IPS-18c (cell line): ENCODE results near the gene SNX12.

Source experiments
- H3K4me3 ChIP-seq: 2 replicates; pipeline ENCODE4 v1.7.0; 2013; ENCODE audit warnings: low read depth, mild to moderate bottlenecking, low read length, moderate library complexity; ENCODE audit not compliant: insufficient read depth
- H3K9me3 ChIP-seq: one replicate; pipeline ENCODE4 v1.6.1; 2013; ENCODE audit warnings: mild to moderate bottlenecking, low read length, moderate library complexity; ENCODE audit not compliant: control insufficient read depth, insufficient read depth

Gene SNX12

DNA sequence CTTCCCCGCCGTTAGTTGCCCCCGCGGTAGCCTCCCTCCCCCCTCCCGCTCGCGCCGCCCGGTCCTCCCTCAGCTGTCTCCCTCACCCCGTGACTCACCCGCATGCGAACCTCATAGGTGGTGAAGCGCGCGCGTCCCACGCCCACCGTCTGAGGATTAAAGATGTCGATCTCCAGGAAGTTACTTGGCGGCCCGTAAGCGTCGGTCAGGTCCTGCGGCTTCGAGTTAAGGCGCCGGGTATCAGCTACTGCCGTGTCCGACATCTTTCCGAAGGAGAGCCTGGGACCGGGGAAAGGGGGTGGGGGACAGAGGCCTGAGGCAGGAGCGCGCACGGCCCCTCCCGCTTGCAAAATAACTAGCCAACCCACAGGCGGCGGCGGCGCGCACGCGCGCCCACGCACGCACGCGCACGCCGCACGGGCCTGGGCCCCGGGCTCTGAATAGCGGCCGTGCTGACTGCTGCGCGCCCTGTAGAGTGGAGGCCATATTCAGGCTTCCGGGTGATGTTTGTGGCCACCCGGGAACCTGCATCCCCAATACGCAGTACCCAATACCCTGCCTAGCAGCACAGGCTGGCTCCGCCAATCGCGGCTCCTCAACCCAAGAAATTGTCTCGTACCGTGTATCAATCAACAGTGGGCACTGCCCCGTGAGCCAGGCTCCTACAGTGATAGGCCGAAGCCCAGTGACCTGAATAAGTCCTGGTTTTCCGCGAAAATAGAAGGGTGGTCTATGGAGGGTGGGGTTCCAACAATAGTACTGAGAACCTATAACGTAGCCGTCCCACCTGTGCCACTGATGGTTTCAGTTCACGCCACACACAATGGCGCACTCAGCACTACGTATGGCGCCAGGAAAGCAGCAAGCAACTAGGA lies at the start of gene SNX12:
Gene SNX12 (minus strand): TSS at position 291 of the 875 bp plus-strand sequence. CDS start 28 bp downstream, at position 263.
- Histone ChIP-seq H3K9me3 (no peaks in the 10 kb centered on the region), H3K4me3 (peak within 1 kb of the TSS; percentile 69)

DNA sequence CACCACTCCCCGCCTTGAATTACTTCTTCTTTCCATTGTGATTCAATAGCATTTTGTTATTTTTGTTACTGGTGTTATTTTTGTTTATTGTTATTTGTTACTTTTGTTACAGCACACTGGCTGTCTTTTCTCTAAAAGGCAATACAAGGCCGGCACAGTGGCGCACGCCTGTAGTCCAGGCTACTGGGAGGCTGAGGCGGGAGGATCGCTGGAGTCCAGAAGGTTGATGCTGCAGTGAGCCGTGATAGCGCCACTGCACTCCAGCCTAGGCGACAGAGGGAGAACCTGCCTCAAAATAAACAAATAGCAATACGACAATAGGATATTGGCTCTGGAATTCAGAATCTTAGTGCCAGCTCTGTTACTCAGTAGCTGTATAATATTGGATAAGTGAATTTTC lies 49.2 kb upstream of the SNX12 start:
- Histone ChIP-seq H3K9me3 (peaks cover 9% of the 10 kb centered on the region), H3K4me3 (no peak overlapping the region)

DNA sequence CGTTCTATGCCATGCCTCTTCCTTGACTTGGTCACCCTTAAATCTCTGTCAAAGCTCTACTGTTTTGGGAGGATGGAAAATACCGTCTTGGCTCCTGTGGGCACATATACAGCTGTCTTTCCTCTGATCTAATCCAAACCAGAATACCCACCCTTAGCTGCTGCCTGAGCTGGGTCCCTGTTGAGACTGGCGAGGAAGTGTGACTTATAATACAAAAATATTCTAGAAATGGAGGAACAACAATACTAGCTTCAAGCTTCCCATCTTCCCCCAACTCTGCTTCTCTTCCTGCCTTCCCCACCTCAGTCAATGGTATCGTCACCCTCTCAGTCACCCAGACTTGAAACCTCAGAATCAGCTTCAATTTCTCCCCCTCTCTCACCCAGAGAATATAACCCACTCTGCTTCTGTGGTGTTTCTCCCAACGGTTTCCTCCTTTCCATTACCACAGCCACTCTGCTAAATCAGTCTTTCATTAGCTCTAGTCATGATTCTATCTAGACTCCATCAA lies 43.8 kb upstream of the SNX12 start:
- no peak overlapping the region for H3K4me3 ChIP-seq
- H3K9me3 ChIP-seq = peaks cover 2% of the 10 kb centered on the region

DNA sequence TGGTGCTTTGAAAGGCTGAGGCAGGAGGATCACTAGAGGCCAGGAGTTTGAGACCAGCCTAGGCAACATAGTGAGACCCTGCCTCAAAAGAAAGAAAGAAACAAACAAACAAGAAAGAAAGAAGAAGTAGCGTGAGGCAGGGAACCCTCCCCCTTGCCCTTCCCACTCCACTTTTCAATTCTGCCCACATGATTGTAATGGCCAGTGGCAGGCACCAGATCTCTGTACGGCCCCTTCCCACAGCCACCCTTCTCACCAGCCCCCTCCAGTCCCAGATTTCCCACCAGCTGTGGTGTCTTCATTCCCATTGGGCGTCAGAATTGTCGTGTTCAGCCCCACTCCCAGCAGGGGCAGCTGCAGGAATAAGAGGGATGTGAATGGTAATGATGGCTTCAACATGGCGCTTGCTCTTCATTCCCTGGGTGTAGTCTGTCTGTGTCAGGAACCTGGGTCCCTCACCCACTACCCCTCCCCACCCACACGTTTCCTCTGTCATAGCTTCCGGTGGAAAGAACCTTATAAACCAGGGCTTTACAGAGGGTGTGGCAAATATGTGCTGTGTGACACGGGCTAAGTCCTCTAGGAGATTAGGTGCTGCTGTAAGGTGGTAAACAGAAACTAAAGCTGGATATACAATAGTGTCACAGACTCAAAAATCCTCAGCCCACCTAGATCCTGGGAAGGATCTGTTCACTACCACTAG lies 43.2 kb upstream of the SNX12 start, which contains the start of gene IL2RG:
Gene IL2RG (minus strand): TSS at position 437 of the 703 bp plus-strand sequence. CDS start 38 bp downstream, at position 399.
- Histone ChIP-seq H3K9me3 (peaks cover 2% of the 10 kb centered on the region), H3K4me3 (no peak within 1 kb of the TSS)

DNA sequence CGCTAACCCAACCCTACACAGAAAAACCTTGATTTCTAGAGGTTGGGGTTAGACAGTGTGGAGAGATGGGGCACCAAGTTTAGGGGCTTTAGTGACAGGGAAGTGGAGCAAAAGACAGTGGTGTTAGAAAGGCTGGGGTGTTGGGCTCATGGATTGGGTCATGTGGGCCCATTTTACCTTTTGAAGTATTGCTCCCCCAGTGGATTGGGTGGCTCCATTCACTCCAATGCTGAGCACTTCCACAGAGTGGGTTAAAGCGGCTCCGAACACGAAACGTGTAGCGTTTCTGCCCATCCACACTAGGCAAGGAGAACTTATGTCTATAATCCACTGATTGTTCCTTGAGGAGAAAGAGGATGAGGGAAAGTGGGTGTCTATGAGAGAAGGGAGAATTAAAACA lies 40.9 kb upstream of the SNX12 start:
- no peak overlapping the region for H3K4me3 ChIP-seq
- peaks cover 5% of the 10 kb centered on the region for H3K9me3 ChIP-seq

- peaks cover 2% of the 10 kb centered on the region for H3K9me3 ChIP-seq
- H3K4me3 ChIP-seq = no peak overlapping the region
Observed at GRCh38 chrX:71107762-71108360, 39.7 kb upstream of the SNX12 start.

DNA sequence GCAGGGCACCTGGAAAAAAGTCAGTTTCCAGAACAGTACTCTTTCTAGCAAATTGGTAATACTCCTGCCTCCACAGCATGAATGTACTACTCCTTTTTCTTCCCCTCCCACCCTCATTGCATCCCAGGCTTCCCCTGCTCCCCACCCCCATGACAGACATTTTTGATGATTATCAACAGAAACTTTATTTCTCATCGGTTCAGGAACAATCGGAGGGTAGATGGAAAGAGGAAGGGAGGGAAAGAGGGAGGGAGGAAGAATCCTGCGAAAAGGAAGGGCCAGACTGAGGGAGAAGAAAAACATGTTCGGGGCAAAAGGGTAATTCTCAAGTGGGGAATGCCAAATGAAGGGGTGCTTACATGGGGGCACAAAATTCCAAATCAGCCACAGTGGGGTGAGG lies 39.1 kb upstream of the SNX12 start:
- Histone ChIP-seq H3K9me3 (peaks cover 2% of the 10 kb centered on the region), H3K4me3 (no peak overlapping the region)

DNA sequence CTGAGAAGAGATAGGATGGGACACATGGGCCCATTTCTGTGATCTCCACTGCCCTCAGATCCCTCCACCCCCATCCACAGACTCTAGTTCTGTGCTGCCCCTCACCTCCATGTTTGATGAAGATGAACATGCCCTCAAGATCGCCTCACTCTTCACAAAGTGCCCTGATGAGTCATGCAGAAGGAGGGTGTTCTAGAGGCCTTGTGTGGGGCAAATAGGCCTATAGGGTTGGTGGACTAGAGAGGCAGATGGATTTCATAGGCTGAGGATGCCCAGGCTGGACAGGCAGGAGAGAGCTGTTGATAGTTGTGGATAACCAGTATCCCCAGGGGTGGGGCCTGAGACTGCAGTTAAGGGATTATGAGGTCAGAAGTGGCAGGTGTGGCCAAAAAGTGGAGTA lies 38.3 kb upstream of the SNX12 start, which contains the start of gene CXorf65:
Gene CXorf65 (minus strand): TSS at position 314 of the 400 bp plus-strand sequence. CDS start 184 bp downstream, at position 130.
- no peak within 1 kb of the TSS; the same call in 1 of the 2 replicates for H3K4me3 ChIP-seq
- peaks cover 5% of the 10 kb centered on the region for H3K9me3 ChIP-seq

DNA sequence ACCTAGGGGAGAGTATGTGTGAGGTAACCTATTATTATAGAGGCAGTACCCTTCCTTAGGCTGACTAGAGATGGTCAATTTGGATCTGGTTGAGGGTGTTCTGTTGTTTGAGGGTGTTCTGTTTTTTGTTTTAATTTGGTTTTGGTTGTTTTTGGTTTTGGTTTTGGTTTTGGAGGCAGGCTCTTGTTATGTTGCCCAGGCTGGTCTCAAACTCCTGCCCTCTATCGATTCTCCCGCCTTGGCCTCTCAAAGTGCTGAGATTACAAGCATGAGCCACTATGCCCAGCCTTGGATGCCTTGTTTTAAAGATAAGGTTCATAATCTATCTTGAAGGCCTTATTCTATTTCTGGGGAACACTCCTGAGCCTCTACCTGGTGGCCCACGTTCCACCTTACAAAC lies 37.5 kb upstream of the SNX12 start:
- no peak overlapping the region for H3K4me3 ChIP-seq
- H3K9me3 ChIP-seq = peaks cover 7% of the 10 kb centered on the region

DNA sequence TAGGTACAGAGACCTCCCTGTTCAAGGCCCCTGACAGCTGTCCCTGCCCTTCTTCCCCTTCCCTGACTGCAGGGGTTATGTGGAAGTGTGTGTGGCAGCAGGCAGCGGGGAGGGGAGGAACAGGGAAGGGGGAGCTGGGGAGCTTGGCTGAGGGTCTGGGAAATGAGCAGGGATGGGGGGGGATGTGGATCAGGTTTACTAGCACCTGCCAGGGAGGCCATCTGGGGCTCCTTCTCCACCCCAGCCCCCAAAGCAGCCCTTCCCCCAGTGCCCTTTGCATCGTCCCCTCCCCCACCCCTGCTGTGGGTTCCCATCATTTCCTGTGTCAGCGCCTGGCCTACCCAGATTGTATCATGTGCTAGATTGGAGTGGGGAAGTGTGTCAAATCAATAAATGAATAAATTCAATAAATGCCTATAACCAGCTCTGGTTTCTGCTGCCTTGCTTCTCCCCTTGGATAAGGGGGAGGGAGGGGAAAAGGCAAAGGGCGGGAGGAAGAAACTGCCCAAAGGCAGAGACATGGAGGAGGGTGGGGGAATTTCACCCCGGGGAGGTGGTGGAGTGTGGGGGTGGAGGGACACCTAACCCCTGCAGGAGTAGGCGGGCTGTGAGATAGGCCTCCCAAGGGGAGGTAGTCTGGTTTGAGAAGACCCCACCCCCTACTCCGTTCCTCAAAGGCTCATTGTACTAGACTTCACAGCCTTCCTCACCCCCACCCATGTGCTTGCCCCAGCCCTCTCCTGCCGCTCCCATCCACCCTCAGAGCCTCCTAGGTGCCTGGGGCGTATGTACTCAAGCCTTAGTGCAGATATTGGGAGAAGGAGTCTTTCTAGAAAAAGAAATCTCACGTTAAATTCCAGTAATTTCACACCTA lies 35.2 kb upstream of the SNX12 start:
- peaks cover 7% of the 10 kb centered on the region for H3K9me3 ChIP-seq
- H3K4me3 ChIP-seq = no peak overlapping the region; the same call in 1 of the 2 replicates

DNA sequence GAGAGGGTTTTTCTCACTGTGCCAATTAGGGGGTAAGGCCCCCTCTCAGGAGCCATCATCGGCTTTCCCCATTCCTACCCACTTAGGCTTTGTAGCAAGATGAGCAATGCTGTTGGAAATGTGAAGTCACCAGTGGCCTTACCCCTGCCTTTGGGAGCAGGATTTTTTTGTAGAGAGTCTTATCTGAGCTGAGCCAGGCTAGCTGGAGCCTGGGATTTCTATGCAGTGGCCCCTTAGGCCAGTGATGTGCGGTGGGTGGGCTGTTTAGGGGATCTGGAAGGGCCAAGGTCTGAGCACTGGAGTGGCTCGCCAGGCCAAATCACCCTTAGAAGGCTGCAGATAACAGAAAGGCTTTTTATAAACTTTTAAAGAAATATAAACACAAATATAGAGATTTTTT lies 34.2 kb upstream of the SNX12 start:
- no peak overlapping the region; the same call in 1 of the 2 replicates for H3K4me3 ChIP-seq

GRCh38 chrX:71100581-71101505 lies 32.7 kb upstream of the SNX12 start:
- peaks cover 7% of the 10 kb centered on the region for H3K9me3 ChIP-seq
- no peak overlapping the region for H3K4me3 ChIP-seq

More for the DNA sequence above, 34.2 kb upstream of the SNX12 start:
- H3K9me3 ChIP-seq = peaks cover 7% of the 10 kb centered on the region

- H3K9me3 ChIP-seq = peaks cover 5% of the 10 kb centered on the region
- no peak overlapping the region for H3K4me3 ChIP-seq
Observed at GRCh38 chrX:71099736-71100135, 31.6 kb upstream of the SNX12 start.

DNA sequence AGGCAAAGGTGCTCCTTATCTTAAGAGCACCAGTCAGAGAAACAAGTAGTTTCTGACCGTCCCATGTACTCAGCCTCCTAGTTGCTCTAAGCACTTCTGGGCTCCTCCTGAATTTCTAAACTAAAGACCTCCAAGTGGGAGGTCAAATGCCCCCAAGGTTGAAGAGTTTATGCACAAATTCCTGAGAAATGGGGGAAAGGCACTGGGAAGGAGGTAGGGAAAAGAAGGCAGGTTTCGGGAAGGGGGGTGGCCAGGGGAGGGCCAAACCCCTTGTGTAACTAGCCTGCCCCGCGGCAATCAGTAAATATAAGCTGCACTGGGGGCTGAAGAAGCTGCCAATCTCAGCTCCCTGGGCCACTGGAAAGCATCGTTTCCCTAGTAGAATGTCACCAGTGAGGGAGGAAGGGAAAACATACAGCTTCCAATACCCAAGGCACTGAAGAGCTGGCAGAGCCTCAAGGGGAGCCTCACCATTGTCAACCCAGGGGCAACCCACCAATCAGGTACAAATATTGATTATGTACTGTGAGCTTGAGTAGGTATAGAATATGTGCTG lies 30.9 kb upstream of the SNX12 start:
- H3K9me3 ChIP-seq = peaks cover 5% of the 10 kb centered on the region
- no peak overlapping the region for H3K4me3 ChIP-seq

GRCh38 chrX:71098302-71098701 lies 30.2 kb upstream of the SNX12 start:
- Histone ChIP-seq H3K4me3 (no peak overlapping the region), H3K9me3 (peaks cover 5% of the 10 kb centered on the region)

DNA sequence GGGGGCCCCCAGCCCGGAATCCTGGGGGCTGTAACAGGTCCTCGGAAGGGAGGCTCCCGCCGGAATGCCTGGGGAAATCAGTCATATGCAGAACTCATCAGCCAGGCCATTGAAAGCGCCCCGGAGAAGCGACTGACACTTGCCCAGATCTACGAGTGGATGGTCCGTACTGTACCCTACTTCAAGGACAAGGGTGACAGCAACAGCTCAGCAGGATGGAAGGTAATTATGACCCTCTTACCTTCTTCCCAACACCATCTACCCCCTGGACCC lies 28.6 kb upstream of the SNX12 start:
- H3K4me3 ChIP-seq = peak overlapping the region; percentile 45

More for the DNA sequence above, 28.6 kb upstream of the SNX12 start:
- H3K9me3 ChIP-seq = peaks cover 4% of the 10 kb centered on the region
